Trophoblast cell (in vitro differentiated cells and primary cell): Measurements from ENCODE around the gene EDN1.

ENCODE experiments used
- DNase-seq, 2 donors: peaks; one replicate each; pipeline ENCODE4 v3.0.0-alpha.2; 2016
- H2AFZ ChIP-seq: 2 replicates; pipeline ENCODE4 v1.6.1; 2013; ENCODE audit warnings: low read length, moderate library complexity, mild to moderate bottlenecking; ENCODE audit not compliant: insufficient read depth, poor library complexity
- H2AK5ac ChIP-seq: 2 replicates; pipeline ENCODE4 v1.6.1; 2013; ENCODE audit warnings: mild to moderate bottlenecking, low read length
- H2BK120ac ChIP-seq: 2 replicates; pipeline ENCODE4 v1.6.1; 2013; ENCODE audit warnings: low read length, mild to moderate bottlenecking, moderate library complexity; ENCODE audit not compliant: insufficient read depth, poor library complexity
- H2BK12ac ChIP-seq: 2 replicates; pipeline ENCODE4 v1.6.1; 2013; ENCODE audit warnings: mild to moderate bottlenecking, low read length, moderate library complexity
- H2BK5ac ChIP-seq: 2 replicates; pipeline ENCODE4 v1.6.1; 2013; ENCODE audit warnings: low read length, low read depth, moderate library complexity, mild to moderate bottlenecking; ENCODE audit not compliant: poor library complexity
- H3K14ac ChIP-seq: 2 replicates; pipeline ENCODE4 v1.6.1; 2013; ENCODE audit warnings: mild to moderate bottlenecking, low read length
- H3K18ac ChIP-seq: 2 replicates; pipeline ENCODE4 v1.6.1; 2013; ENCODE audit warnings: mild to moderate bottlenecking, low read length
- H3K23ac ChIP-seq: 2 replicates; pipeline ENCODE4 v1.6.1; 2013; ENCODE audit warnings: low read length
- H3K27ac ChIP-seq: 2 replicates; pipeline ENCODE4 v1.5.1; 2013; ENCODE audit warnings: low read depth, mild to moderate bottlenecking, inconsistent platforms, low read length, moderate library complexity
- H3K27me3 ChIP-seq: 2 replicates; pipeline ENCODE4 v1.6.1; 2013; ENCODE audit warnings: inconsistent platforms, mild to moderate bottlenecking, low read length, moderate library complexity; ENCODE audit not compliant: insufficient read depth
- H3K36me3 ChIP-seq, 2 experiments: 1 replicate in 1 of 2; 2 replicates in 1 of 2; pipeline ENCODE4 v1.6.1; 2013; ENCODE audit warnings: low read length in 2 of 2, mild to moderate bottlenecking in 2 of 2, moderate library complexity in 1 of 2; ENCODE audit not compliant: insufficient read depth in 2 of 2, control insufficient read depth in 1 of 2
- H3K4ac ChIP-seq: 2 replicates; pipeline ENCODE4 v1.6.1; 2013; ENCODE audit warnings: low read depth, mild to moderate bottlenecking, low read length, moderate library complexity
- H3K4me1 ChIP-seq, 2 experiments: 1 replicate in 1 of 2; 2 replicates in 1 of 2; pipeline ENCODE4 v1.6.1; 2013; ENCODE audit warnings: low read length in 2 of 2, mild to moderate bottlenecking in 2 of 2, moderate library complexity in 1 of 2; ENCODE audit not compliant: insufficient read depth in 2 of 2, control insufficient read depth in 1 of 2
- H3K4me2 ChIP-seq: 2 replicates; pipeline ENCODE4 v1.6.1; 2013; ENCODE audit warnings: inconsistent platforms, mild to moderate bottlenecking, low read length, moderate library complexity
- H3K4me3 ChIP-seq: 2 replicates; pipeline ENCODE4 v1.5.1; 2013; ENCODE audit warnings: mild to moderate bottlenecking, low read depth, low read length, inconsistent platforms
- H3K79me1 ChIP-seq: one replicate; pipeline ENCODE4 v1.6.1; 2013; ENCODE audit warnings: low read length
- H3K79me2 ChIP-seq: 2 replicates; pipeline ENCODE4 v1.6.1; 2013; ENCODE audit warnings: low read length, mild to moderate bottlenecking; ENCODE audit not compliant: control insufficient read depth, insufficient read depth, poor library complexity
- H3K9ac ChIP-seq: 2 replicates; pipeline ENCODE4 v1.6.1; 2013; ENCODE audit warnings: mild to moderate bottlenecking, low read length
- H3K9me3 ChIP-seq: 2 replicates; pipeline ENCODE4 v1.6.1; 2013; ENCODE audit warnings: low read depth, mild to moderate bottlenecking, control low read depth, inconsistent platforms, low read length; ENCODE audit not compliant: insufficient read depth
- H4K12ac ChIP-seq: 2 replicates; pipeline ENCODE4 v1.6.1; 2013; ENCODE audit warnings: low read depth, mild to moderate bottlenecking, low read length, moderate library complexity
- H4K8ac ChIP-seq: 2 replicates; pipeline ENCODE4 v1.6.1; 2013; ENCODE audit warnings: low read depth, mild to moderate bottlenecking, low read length, moderate library complexity
- H4K91ac ChIP-seq: one replicate; pipeline ENCODE4 v1.6.1; 2013; ENCODE audit warnings: low read depth, mild to moderate bottlenecking, low read length, moderate library complexity
- WGBS: extraction: QIAGEN DNeasy Blood & Tissue Kit; methylation state at CpG from one replicate; pipeline ENCODE4 v1.1.7; 2013; ENCODE audit warnings: missing lambda C conversion rate; ENCODE audit not compliant: insufficient read length, insufficient coverage; ENCODE audit errors: extremely low coverage; 5-methylcytosine and 5-hydroxymethylcytosine counted together

Gene EDN1

DNA sequence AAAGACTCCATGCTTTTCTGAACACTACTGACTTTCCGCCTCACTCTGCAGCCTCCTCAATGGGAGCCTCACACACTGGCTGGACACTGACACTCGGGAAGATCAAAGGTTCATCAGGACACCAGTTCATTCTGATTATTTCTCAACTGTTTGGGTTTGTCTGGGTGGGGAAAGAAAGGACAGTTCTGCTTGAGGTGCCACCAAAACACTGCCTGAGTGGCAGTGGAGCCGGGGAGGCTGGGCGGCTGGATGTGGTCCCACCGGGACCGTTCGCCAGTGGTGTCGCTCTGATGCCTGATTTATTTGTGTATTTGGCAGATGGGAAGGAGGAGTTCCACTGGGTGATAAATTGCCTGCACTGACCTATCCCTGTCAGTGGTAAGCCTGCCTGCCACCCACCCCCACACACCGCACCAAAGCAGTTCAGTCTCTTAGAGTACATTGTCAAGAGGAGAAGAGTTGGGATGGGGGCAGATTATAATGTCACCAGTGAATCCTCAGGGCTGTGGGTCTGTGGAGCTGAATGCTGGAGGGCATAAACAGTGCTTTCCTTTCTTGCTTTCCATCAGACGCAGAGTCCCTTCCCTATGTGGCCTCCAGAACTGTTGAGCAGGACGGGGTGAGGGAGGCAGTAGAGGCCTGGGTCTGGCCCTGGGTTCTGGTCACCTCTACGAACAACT is 49.8 kb downstream of the EDN1 start:
- no peak for DNase-seq
- Histone ChIP-seq H2BK12ac (no peak overlapping the region), H2AFZ (no peak overlapping the region), H3K14ac (no peak overlapping the region), H3K4me3 (no peak overlapping the region), H3K79me1 (no peaks in the 10 kb centered on the region), H3K4me2 (no peak overlapping the region), H3K27ac (no peak overlapping the region), H4K91ac (no peak overlapping the region), H3K36me3 (no peaks in the 10 kb centered on the region), H3K18ac (no peak overlapping the region), H3K9ac (no peak overlapping the region), H3K27me3 (no peaks in the 10 kb centered on the region), H2BK5ac (no peak overlapping the region), H2BK120ac (no peak overlapping the region), H3K9me3 (no peaks in the 10 kb centered on the region), H3K23ac (no peak overlapping the region), H3K4me1 (peaks cover 0 to 9% of the 10 kb centered on the region in 2 experiments), H3K4ac (no peak overlapping the region), H2AK5ac (no peak overlapping the region), H4K8ac (no peak overlapping the region), H4K12ac (no peak overlapping the region), H3K79me2 (no peaks in the 10 kb centered on the region)
- WGBS = no CpG with 5 or more reads among the region's 12 CpGs

DNA sequence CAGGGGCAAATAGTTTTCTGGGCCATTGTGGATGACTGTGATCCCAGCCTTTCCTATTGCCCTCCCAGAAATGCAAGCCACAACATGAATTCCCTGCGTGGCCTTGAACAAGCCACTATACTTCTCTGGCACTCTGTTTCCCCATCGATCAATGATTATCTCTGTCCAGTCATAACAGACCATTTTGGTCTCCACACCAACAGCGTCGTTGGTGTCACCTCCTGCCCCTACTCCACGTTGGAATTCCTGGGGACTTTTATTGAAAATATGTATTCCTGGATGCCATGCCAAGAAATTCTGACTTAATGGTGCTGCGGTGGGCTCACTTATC is 50.3 kb downstream of the EDN1 start:
- Histone ChIP-seq H3K4me3 (no peak overlapping the region), H2BK5ac (no peak overlapping the region), H2BK12ac (no peak overlapping the region), H4K91ac (no peak overlapping the region), H3K18ac (no peak overlapping the region), H3K23ac (no peak overlapping the region), H3K79me1 (no peaks in the 10 kb centered on the region), H3K27ac (no peak overlapping the region), H3K4me2 (no peak overlapping the region), H3K36me3 (no peaks in the 10 kb centered on the region), H4K8ac (no peak overlapping the region), H2AK5ac (no peak overlapping the region), H3K14ac (no peak overlapping the region), H3K4me1 (peaks cover 0 to 9% of the 10 kb centered on the region in 2 experiments), H2AFZ (no peak overlapping the region), H3K27me3 (no peaks in the 10 kb centered on the region), H3K79me2 (no peaks in the 10 kb centered on the region), H3K4ac (no peak overlapping the region), H4K12ac (no peak overlapping the region), H3K9ac (no peak overlapping the region), H3K9me3 (no peaks in the 10 kb centered on the region), H2BK120ac (no peak overlapping the region)
- no peak for DNase-seq
- WGBS = no CpG with 5 or more reads among the region's 6 CpGs

DNA sequence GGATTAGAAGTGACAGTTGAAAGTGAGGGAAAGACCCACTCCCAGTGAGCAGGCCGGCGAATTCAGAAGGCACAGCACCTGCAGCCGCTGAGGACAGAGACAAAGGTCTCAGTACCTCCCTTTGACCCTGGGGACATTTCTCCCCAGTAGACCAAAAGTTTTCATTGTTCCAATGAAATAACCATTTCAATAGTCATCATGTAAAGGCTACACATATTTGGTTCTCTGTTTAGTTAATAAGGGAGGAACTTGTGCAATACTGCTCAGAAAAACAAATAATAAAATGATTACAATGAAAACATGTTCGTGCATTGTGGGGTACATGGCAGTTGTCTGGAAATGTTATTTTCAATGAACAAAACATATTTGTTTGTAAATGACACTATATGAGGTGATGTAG is 52.5 kb downstream of the EDN1 start:
- H4K12ac ChIP-seq = no peak overlapping the region
- H4K91ac ChIP-seq = no peak overlapping the region
- no peaks in the 10 kb centered on the region for H3K36me3 ChIP-seq
- H3K4ac ChIP-seq = no peak overlapping the region
- WGBS = no CpG with 5 or more reads among the region's 4 CpGs
- no peak for DNase-seq
- H3K27ac ChIP-seq = no peak overlapping the region
- no peak overlapping the region for H2BK5ac ChIP-seq
- H2AFZ ChIP-seq = no peak overlapping the region
- H3K79me2 ChIP-seq = no peaks in the 10 kb centered on the region
- H3K9ac ChIP-seq = no peak overlapping the region
- H3K23ac ChIP-seq = no peak overlapping the region
- no peak overlapping the region for H3K4me3 ChIP-seq
- no peak overlapping the region for H3K14ac ChIP-seq
- no peak overlapping the region for H2BK120ac ChIP-seq
- H3K18ac ChIP-seq = no peak overlapping the region
- no peak overlapping the region for H4K8ac ChIP-seq
- H2BK12ac ChIP-seq = no peak overlapping the region
- H2AK5ac ChIP-seq = no peak overlapping the region
- no peaks in the 10 kb centered on the region for H3K27me3 ChIP-seq
- no peaks in the 10 kb centered on the region for H3K9me3 ChIP-seq
- no peaks in the 10 kb centered on the region for H3K79me1 ChIP-seq
- H3K4me1 ChIP-seq = peaks cover 0 to 5% of the 10 kb centered on the region in 2 experiments
- no peak overlapping the region for H3K4me2 ChIP-seq

DNA sequence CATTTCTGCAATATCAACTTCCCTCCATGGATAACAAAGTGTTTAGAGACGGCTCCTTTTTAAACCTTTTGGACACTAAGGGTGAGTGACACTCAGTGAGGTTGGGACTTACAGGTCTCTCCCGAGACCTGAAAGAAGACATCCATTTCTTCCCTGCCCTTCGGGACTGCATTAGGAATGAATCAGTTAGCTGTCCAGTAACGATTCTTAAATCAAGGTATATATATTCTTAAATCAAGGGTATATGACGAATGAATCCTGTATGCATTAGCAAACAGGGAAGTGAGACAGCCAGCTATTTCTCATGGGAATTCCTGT is 52.9 kb downstream of the EDN1 start:
- no peak overlapping the region for H4K91ac ChIP-seq
- no peaks in the 10 kb centered on the region for H3K27me3 ChIP-seq
- no CpG with 5 or more reads among the region's 5 CpGs for WGBS

More for the DNA sequence above, 52.9 kb downstream of the EDN1 start:
- Histone ChIP-seq H3K4me3 (no peak overlapping the region), H2AFZ (no peak overlapping the region), H3K79me1 (no peaks in the 10 kb centered on the region), H2BK120ac (no peak overlapping the region), H3K27ac (no peak overlapping the region), H3K9me3 (no peaks in the 10 kb centered on the region), H3K79me2 (no peaks in the 10 kb centered on the region), H3K4me1 (peaks cover 0 to 5% of the 10 kb centered on the region in 2 experiments), H3K18ac (no peak overlapping the region), H2BK12ac (no peak overlapping the region), H3K4ac (no peak overlapping the region), H3K9ac (no peak overlapping the region), H3K23ac (no peak overlapping the region), H2BK5ac (no peak overlapping the region), H3K36me3 (no peaks in the 10 kb centered on the region), H4K8ac (no peak overlapping the region), H4K12ac (no peak overlapping the region), H3K14ac (no peak overlapping the region), H3K4me2 (no peak overlapping the region), H2AK5ac (no peak overlapping the region)
- no peak for DNase-seq
